Erythroblast (primary cell): ENCODE data around the gene EDC3.

Source experiments
- GATA1 ChIP-seq: IDR thresholded peaks from 2 replicates; pipeline ENCODE4 v1.6.1; 2011; ENCODE audit warnings: low read depth, mild to moderate bottlenecking, control low read depth, low read length, moderate library complexity
- POLR2A ChIP-seq: IDR thresholded peaks from 2 replicates; pipeline ENCODE4 v1.6.1; 2011; ENCODE audit warnings: mild to moderate bottlenecking, low read length

DNA sequence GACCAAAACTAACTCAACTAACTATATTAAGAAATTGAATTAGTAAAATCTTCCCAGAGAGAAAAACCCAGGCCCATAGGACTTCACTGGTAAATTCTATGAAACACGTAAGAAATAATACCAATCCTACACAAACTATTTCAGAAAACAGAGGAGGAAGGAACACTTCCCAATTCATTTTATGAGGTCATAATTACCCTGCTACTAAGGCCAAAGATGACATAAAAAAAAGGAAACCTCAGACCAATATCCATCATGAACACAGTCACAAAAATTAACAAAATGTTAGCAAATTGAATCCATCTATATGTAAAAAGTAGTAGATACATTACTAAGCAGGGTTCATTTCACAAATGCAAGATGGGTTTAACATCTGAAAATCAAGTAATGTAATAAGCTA lies 3.5 kb downstream of the EDC3 start:
- no peak for TF ChIP-seq POLR2A
- TF ChIP-seq GATA1 = no peak
